Measurements from ENCODE around the gene UGT3A2. TPM values are rescaled to one million over a fixed set of nuclear protein-coding genes. Genes with fewer than 3 reads are reported as not detected.

UGT3A2 gene
- total and polyA plus RNA-seq, 2 experiments from 2014 or later: 1.8 to 3.5 TPM

- Histone ChIP-seq H4K20me1 (ENCODE audit: insufficient read depth, poor library complexity, severe bottlenecking) (no peaks in the 10 kb centered on the region), H3K27me3 (no peaks in the 10 kb centered on the region), H3K9me2 (replicated peaks; ENCODE audit: insufficient read depth) (no peaks in the 10 kb centered on the region), H3K79me2 (no peaks in the 10 kb centered on the region), H3K4me1 (ENCODE audit: insufficient read depth) (peaks cover 7% of the 10 kb centered on the region), H3K27ac (no peak overlapping the region), H3K4me2 (no peak overlapping the region), H2AFZ (no peak overlapping the region), H3K4me3 (no peak overlapping the region), H3K36me3 (replicated peaks; ENCODE audit: insufficient read depth, low read depth) (no peaks in the 10 kb centered on the region), H3K9me3 (ENCODE audit: low read depth) (no peaks in the 10 kb centered on the region)
- no peak for DNase-seq (ENCODE audit: low spot score)
- no peak for TF ChIP-seq CTCF (IDR thresholded peaks at IDR 0.05; ENCODE audit: poor library complexity)
- TF ChIP-seq EZH2 (IDR thresholded peaks at IDR 0.05; ENCODE audit: borderline replicate concordance): no peak
Observed at GRCh38 chr5:36033047-36033446, 33.6 kb downstream of the UGT3A2 start.

- no peak for DNase-seq (ENCODE audit: low spot score)
- TF ChIP-seq EZH2phosphoT487 (IDR thresholded peaks at IDR 0.05; ENCODE audit: low read depth, severe bottlenecking, unreplicated experiment): no peak
- TF ChIP-seq EZH2 (IDR thresholded peaks at IDR 0.05; ENCODE audit: borderline replicate concordance): no peak
- no peak for TF ChIP-seq CTCF (IDR thresholded peaks at IDR 0.05; ENCODE audit: poor library complexity)
- no peak overlapping the region for H3K4me3 ChIP-seq
- H2AFZ ChIP-seq: no peak overlapping the region
- no peaks in the 10 kb centered on the region for H3K9me3 ChIP-seq (ENCODE audit: low read depth)
- H3K27ac ChIP-seq: no peak overlapping the region
- no peaks in the 10 kb centered on the region for H3K9me2 ChIP-seq (replicated peaks; ENCODE audit: insufficient read depth)
- no peaks in the 10 kb centered on the region for H3K79me2 ChIP-seq
- peaks cover 7% of the 10 kb centered on the region for H3K4me1 ChIP-seq (ENCODE audit: insufficient read depth)
- H3K4me2 ChIP-seq: no peak overlapping the region
- no peaks in the 10 kb centered on the region for H3K27me3 ChIP-seq
- WGBS (ENCODE audit: low lambda C conversion rate, missing lambda C conversion rate): 85% methylated on average over 6 of the region's 6 CpGs
- H4K20me1 ChIP-seq (ENCODE audit: insufficient read depth, poor library complexity, severe bottlenecking): no peaks in the 10 kb centered on the region
- no peaks in the 10 kb centered on the region for H3K36me3 ChIP-seq (replicated peaks; ENCODE audit: insufficient read depth, low read depth)
Observed at GRCh38 chr5:36031223-36031622, 35.5 kb downstream of the UGT3A2 start.

GRCh38 chr5:36029914-36030313 is 36.8 kb downstream of the UGT3A2 start:
- no peak for TF ChIP-seq EZH2phosphoT487 (IDR thresholded peaks at IDR 0.05; ENCODE audit: low read depth, severe bottlenecking, unreplicated experiment)
- no peak for TF ChIP-seq EZH2 (IDR thresholded peaks at IDR 0.05; ENCODE audit: borderline replicate concordance)
- no peak for TF ChIP-seq CTCF (IDR thresholded peaks at IDR 0.05; ENCODE audit: poor library complexity)
- H3K27ac ChIP-seq: no peak overlapping the region
- no peaks in the 10 kb centered on the region for H3K27me3 ChIP-seq
- no peaks in the 10 kb centered on the region for H3K79me2 ChIP-seq
- no peak for DNase-seq (ENCODE audit: low spot score)
- peaks cover 7% of the 10 kb centered on the region for H3K4me1 ChIP-seq (ENCODE audit: insufficient read depth)
- no peaks in the 10 kb centered on the region for H3K36me3 ChIP-seq (replicated peaks; ENCODE audit: insufficient read depth, low read depth)
- H3K9me3 ChIP-seq (ENCODE audit: low read depth): no peaks in the 10 kb centered on the region
- H2AFZ ChIP-seq: no peak overlapping the region
- H3K4me2 ChIP-seq: no peak overlapping the region
- WGBS (ENCODE audit: low lambda C conversion rate, missing lambda C conversion rate): 89% methylated on average over 1 of the region's 1 CpG
- H3K9me2 ChIP-seq (replicated peaks; ENCODE audit: insufficient read depth): no peaks in the 10 kb centered on the region
- H4K20me1 ChIP-seq (ENCODE audit: insufficient read depth, poor library complexity, severe bottlenecking): no peaks in the 10 kb centered on the region
- H3K4me3 ChIP-seq: no peak overlapping the region

- no peaks in the 10 kb centered on the region for H3K9me3 ChIP-seq (ENCODE audit: low read depth)
- H4K20me1 ChIP-seq (ENCODE audit: insufficient read depth, poor library complexity, severe bottlenecking): no peaks in the 10 kb centered on the region
- 73% methylated on average over 5 of the region's 5 CpGs for WGBS (ENCODE audit: low lambda C conversion rate, missing lambda C conversion rate)
- no peaks in the 10 kb centered on the region for H3K9me2 ChIP-seq (replicated peaks; ENCODE audit: insufficient read depth)
- no peak overlapping the region for H3K4me3 ChIP-seq
- H2AFZ ChIP-seq: no peak overlapping the region
- no peak overlapping the region for H3K4me2 ChIP-seq
- no peak for TF ChIP-seq EZH2 (IDR thresholded peaks at IDR 0.05; ENCODE audit: borderline replicate concordance)
- TF ChIP-seq EZH2phosphoT487 (IDR thresholded peaks at IDR 0.05; ENCODE audit: low read depth, severe bottlenecking, unreplicated experiment): no peak
- TF ChIP-seq CTCF (IDR thresholded peaks at IDR 0.05; ENCODE audit: poor library complexity): no peak
- peaks cover 7% of the 10 kb centered on the region for H3K4me1 ChIP-seq (ENCODE audit: insufficient read depth)
- H3K36me3 ChIP-seq (replicated peaks; ENCODE audit: insufficient read depth, low read depth): no peaks in the 10 kb centered on the region
- no peaks in the 10 kb centered on the region for H3K79me2 ChIP-seq
- no peak overlapping the region for H3K27ac ChIP-seq
- DNase-seq (ENCODE audit: low spot score): no peak
- H3K27me3 ChIP-seq: no peaks in the 10 kb centered on the region
Observed at GRCh38 chr5:36028816-36029465, 37.7 kb downstream of the UGT3A2 start.
